ENCODE measurements around the gene KCTD17. TPM values are rescaled to one million over a fixed set of nuclear protein-coding genes. Genes with fewer than 3 reads are reported as not detected.

Gene KCTD17
- polyA plus RNA-seq, 2 of the 4 experiments (the other 2 are of a cell fraction), result 18.7 to 37.1 TPM

DNA sequence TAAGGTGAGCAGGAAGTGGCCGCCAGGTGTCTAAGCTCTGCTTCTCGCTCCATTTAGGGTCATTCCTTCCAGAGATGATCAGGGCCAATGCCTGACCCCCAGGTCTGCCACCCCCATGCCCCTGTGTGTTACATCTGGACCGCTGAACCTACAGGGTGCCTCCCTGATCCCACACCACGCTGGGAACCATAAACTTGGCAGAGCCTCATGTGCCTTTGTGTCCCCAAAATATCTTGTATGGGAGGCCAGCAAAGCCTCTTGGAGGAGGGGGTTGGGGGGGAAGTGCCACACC lies 36.0 kb upstream of the KCTD17 start:
- H3K4me1 ChIP-seq, result peaks cover 28% of the 10 kb centered on the region
- CTCF ChIA-PET, result interaction anchor here (2.4 to 9.0 kb wide), 2 partner anchors 15 to 29 kb away, joined by 7 to 77 read pairs; no protein-coding TSS in a partner anchor

More for the DNA sequence above, 36.0 kb upstream of the KCTD17 start:
- TF ChIP-seq REST (IDR thresholded peaks at IDR 0.05) (no peak), CTCF (IDR thresholded peaks at IDR 0.05) (no peak), PHF8 (IDR thresholded peaks at IDR 0.05; ENCODE audit: borderline replicate concordance, low read depth) (no peak), POLR2AphosphoS2 (conservative IDR thresholded peaks at IDR 0.05; ENCODE audit: low read length) (no peak), HOXB13 (CRISPR knock-in tag; IDR thresholded peaks at IDR 0.05; ENCODE audit: low read depth) (no peak), RFX5 (IDR thresholded peaks at IDR 0.05) (no peak), CHD2 (IDR thresholded peaks at IDR 0.05; ENCODE audit: low read length, partially characterized antibody) (no peak), NR3C1 (IDR thresholded peaks at IDR 0.05) (no peak), ZC3H11A (IDR thresholded peaks at IDR 0.05) (no peak), EHF (CRISPR knock-in tag; IDR thresholded peaks at IDR 0.05) (no peak), HOXA7 (CRISPR knock-in tag; IDR thresholded peaks at IDR 0.05) (no peak), EHMT2 (IDR thresholded peaks at IDR 0.05; ENCODE audit: low read depth) (no peak)
- TF ChIP-seq, protein P1, sequence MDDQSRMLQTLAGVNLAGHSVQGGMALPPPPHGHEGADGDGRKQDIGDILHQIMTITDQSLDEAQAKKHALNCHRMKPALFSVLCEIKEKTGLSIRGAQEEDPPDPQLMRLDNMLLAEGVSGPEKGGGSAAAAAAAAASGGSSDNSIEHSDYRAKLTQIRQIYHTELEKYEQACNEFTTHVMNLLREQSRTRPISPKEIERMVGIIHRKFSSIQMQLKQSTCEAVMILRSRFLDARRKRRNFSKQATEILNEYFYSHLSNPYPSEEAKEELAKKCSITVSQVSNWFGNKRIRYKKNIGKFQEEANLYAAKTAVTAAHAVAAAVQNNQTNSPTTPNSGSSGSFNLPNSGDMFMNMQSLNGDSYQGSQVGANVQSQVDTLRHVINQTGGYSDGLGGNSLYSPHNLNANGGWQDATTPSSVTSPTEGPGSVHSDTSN (IDR thresholded peaks at IDR 0.05), result no peak
- TF ChIP-seq, protein P2, sequence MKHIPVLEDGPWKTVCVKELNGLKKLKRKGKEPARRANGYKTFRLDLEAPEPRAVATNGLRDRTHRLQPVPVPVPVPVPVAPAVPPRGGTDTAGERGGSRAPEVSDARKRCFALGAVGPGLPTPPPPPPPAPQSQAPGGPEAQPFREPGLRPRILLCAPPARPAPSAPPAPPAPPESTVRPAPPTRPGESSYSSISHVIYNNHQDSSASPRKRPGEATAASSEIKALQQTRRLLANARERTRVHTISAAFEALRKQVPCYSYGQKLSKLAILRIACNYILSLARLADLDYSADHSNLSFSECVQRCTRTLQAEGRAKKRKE (CRISPR knock-in tag; IDR thresholded peaks at IDR 0.05; ENCODE audit: low read depth), result no peak
- no peak for DNase-seq (ENCODE audit: low read depth in 1 of 2, low spot score in 1 of 2)
- Histone ChIP-seq H3K27ac (0 out of 6 replicates have a peak overlapping the region, but pooled peaks of 1 of the 2 experiments have one; percentile 32), H3K9me3 (no peaks in the 10 kb centered on the region), H3K4me3 (no peak overlapping the region), H3K4me2 (no peak overlapping the region)
- POLR2A ChIA-PET, result interaction anchor here (0.7 kb wide), 1 partner anchor 1992 kb away, joined by 6 read pairs; no protein-coding TSS in a partner anchor
- ATAC-seq, result no peak
- WGBS (ENCODE audit: missing lambda C conversion rate), result 80% methylated on average over 4 of the region's 4 CpGs
- FAIRE-seq, result no peak

Measured in A549 (cell line).